ENCODE results near the gene IFT25. TPM values are rescaled to one million over a fixed set of nuclear protein-coding genes. Genes with fewer than 3 reads are reported as not detected.

The IFT25 gene
- polyA plus RNA-seq, 1 experiment: 54.2 TPM

- H3K4me3 ChIP-seq (ENCODE audit: low read depth, low read length): no peak overlapping the region
- H3K27ac ChIP-seq (ENCODE audit: low read depth, low read length): no peak overlapping the region
- CTCF ChIA-PET: no interaction called here
- no peak for DNase-seq (ENCODE audit: low read depth, low spot score)
- H3K27me3 ChIP-seq (ENCODE audit: control insufficient read depth, insufficient read depth, low read length): no peaks in the 10 kb centered on the region
- POLR2A ChIA-PET: no interaction called here
- no peaks in the 10 kb centered on the region; the same call in 1 of the 2 replicates for H3K9me3 ChIP-seq (ENCODE audit: control insufficient read depth, insufficient read depth, low read length)
- no peak for TF ChIP-seq CTCF (IDR thresholded peaks at IDR 0.05; ENCODE audit: low read depth, low read length)
Observed at GRCh38 chr1:53891678-53892077, 53.8 kb downstream of the IFT25 start.

- H3K27ac ChIP-seq (ENCODE audit: low read depth, low read length): no peak overlapping the region
- no peak overlapping the region for H3K4me3 ChIP-seq (ENCODE audit: low read depth, low read length)
- H3K27me3 ChIP-seq (ENCODE audit: control insufficient read depth, insufficient read depth, low read length): no peaks in the 10 kb centered on the region
- CTCF ChIA-PET: no interaction called here
- DNase-seq (ENCODE audit: low read depth, low spot score): no peak
- POLR2A ChIA-PET: no interaction called here
- no peak for TF ChIP-seq CTCF (IDR thresholded peaks at IDR 0.05; ENCODE audit: low read depth, low read length)
- H3K9me3 ChIP-seq (ENCODE audit: control insufficient read depth, insufficient read depth, low read length): no peaks in the 10 kb centered on the region; the same call in 1 of the 2 replicates
Observed at GRCh38 chr1:53891018-53891417, 54.5 kb downstream of the IFT25 start.

- peak overlapping the region; percentile 99 for H3K4me3 ChIP-seq (ENCODE audit: low read depth, low read length)
- ChIA-PET CTCF (no interaction called here), POLR2A (interaction anchor here (2.2 kb wide), 1 partner anchor 55 kb away, joined by 15 read pairs; the partner anchor contains the start of genes IFT25 and LRRC42)
- no peak for DNase-seq (ENCODE audit: low read depth, low spot score)
- no peaks in the 10 kb centered on the region for H3K27me3 ChIP-seq (ENCODE audit: control insufficient read depth, insufficient read depth, low read length)
- no peaks in the 10 kb centered on the region; the same call in 1 of the 2 replicates for H3K9me3 ChIP-seq (ENCODE audit: control insufficient read depth, insufficient read depth, low read length)
- H3K27ac ChIP-seq (ENCODE audit: low read depth, low read length): no peak overlapping the region
- TF ChIP-seq CTCF (IDR thresholded peaks at IDR 0.05; ENCODE audit: low read depth, low read length): no peak
Observed at GRCh38 chr1:53890522-53890941, 55.0 kb downstream of the IFT25 start.

- Histone ChIP-seq H3K27ac (ENCODE audit: low read depth, low read length) (peak within 1 kb of the TSS; percentile 73), H3K27me3 (ENCODE audit: control insufficient read depth, insufficient read depth, low read length) (no peaks in the 10 kb centered on the region), H3K9me3 (ENCODE audit: control insufficient read depth, insufficient read depth, low read length) (no peaks in the 10 kb centered on the region; the same call in 1 of the 2 replicates), H3K4me3 (ENCODE audit: low read depth, low read length) (peak within 1 kb of the TSS; percentile 99)
- ChIA-PET POLR2A (interaction anchor here (0.5 to 2.2 kb wide), 2 partner anchors 37 to 56 kb away, joined by 3 to 15 read pairs; partner anchors contain the start of genes IFT25 and LRRC42), CTCF (interaction anchor here (0.8 kb wide), 1 partner anchor 70 kb away, joined by 3 read pairs; no protein-coding TSS in a partner anchor)
- TF ChIP-seq CTCF (IDR thresholded peaks at IDR 0.05; ENCODE audit: low read depth, low read length): no peak
- peak; percentile 68 for DNase-seq (ENCODE audit: low read depth, low spot score)
Observed at GRCh38 chr1:53889304-53890298, 55.9 kb downstream of the IFT25 start, which contains the start of gene YIPF1. Gene YIPF1 (minus strand): TSS chr1:53889797. CDS start chr1:53888937, 860 bp downstream.
